ENCODE results near the gene HOXB3.
A peak's percentile ranks its signal among the peaks of the same experiment; 100 is the strongest.

The HOXB3 gene

DNA sequence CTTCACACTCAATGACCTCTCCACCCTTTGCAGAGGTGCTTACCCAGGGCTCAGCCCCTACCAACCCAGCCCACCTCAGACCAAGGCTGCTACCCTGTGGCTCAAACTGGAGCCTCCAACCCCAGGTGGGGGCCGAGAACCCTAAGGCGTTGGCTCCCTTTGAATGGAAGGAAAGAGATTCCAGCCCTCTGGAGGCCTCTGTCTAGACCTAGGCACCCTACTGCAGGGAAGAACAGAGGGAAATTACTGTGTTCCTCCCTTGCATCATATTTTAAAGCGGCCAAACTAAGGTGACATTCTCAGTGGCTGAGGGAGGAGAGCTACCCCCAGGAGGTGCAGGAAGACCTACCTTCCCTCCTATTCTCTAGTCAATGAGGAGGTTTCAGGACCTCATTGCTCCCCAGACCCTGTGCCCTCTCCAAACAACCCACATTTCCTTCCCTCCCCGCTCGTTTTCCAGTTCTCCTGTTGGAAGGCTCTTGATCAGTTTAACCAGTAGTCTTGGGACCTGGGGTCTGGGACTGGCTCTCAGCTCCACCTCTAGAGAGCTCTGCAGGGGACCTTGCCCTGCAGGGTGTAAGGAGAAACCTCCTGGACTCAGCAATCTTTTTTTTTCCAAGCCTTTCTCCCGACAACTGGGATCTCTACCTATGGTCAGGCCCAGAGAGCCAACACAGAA, 30.6 kb upstream of the HOXB3 start:
- H3K27ac ChIP-seq (ENCODE audit: low read depth, low read length, poor library complexity, severe bottlenecking): no peak overlapping the region

DNA sequence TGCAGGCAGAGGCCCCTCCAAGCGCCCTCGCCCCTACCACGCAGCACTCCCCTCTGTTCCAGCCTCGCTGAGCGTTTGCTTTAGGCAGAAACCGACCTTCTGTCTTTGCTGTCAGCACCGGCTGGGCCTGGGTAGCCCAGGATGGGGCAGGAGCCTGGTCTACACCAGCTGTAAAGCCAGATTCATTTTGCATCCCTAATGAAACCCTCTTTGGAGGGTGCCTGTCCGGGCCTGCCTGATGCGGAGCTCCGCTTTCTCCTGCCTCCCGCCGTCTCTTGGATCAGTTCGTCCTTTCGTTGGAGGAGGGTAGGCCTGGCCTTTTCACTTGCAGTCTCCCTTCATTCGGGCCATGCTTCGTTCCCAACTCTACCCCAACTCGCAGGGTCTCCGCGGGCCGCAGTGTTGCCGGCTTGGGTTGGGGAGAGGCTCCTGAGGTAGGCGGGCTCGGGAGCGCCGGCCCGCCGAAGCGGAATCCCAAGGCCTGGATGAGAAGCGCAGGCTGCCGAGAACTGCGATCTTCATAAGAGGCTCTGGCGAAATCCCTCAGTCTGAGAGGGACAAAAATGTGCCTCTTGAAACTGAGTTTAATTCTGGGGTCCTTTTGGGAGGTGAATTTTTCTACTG, 29.9 kb upstream of the HOXB3 start:
- H4K20me1 ChIP-seq (ENCODE audit: insufficient read depth, low read length): no peaks in the 10 kb centered on the region
- H3K4me2 ChIP-seq (ENCODE audit: low read length): no peak overlapping the region
- TF ChIP-seq, protein P1, sequence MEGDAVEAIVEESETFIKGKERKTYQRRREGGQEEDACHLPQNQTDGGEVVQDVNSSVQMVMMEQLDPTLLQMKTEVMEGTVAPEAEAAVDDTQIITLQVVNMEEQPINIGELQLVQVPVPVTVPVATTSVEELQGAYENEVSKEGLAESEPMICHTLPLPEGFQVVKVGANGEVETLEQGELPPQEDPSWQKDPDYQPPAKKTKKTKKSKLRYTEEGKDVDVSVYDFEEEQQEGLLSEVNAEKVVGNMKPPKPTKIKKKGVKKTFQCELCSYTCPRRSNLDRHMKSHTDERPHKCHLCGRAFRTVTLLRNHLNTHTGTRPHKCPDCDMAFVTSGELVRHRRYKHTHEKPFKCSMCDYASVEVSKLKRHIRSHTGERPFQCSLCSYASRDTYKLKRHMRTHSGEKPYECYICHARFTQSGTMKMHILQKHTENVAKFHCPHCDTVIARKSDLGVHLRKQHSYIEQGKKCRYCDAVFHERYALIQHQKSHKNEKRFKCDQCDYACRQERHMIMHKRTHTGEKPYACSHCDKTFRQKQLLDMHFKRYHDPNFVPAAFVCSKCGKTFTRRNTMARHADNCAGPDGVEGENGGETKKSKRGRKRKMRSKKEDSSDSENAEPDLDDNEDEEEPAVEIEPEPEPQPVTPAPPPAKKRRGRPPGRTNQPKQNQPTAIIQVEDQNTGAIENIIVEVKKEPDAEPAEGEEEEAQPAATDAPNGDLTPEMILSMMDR (IDR thresholded peaks at IDR 0.05; ENCODE audit: low read length): no peak
- TF ChIP-seq EZH2 (IDR thresholded peaks at IDR 0.05; ENCODE audit: borderline replicate concordance, low read length): no peak
- no peaks in the 10 kb centered on the region for H3K79me2 ChIP-seq (ENCODE audit: insufficient read depth, low read length)
- no peak overlapping the region for H3K4me3 ChIP-seq (ENCODE audit: low read depth, low read length, poor library complexity, severe bottlenecking)
- no peaks in the 10 kb centered on the region for H3K9me2 ChIP-seq (ENCODE audit: low read depth, low read length)
- H3K36me3 ChIP-seq (ENCODE audit: insufficient read depth, low read length): no peaks in the 10 kb centered on the region
- no peaks in the 10 kb centered on the region for H3K9me3 ChIP-seq (ENCODE audit: low read length)
- H3K9ac ChIP-seq (ENCODE audit: low read length): no peak overlapping the region
- H3K27me3 ChIP-seq (ENCODE audit: insufficient read depth, low read length): peaks cover 4% of the 10 kb centered on the region
- H3K27ac ChIP-seq (ENCODE audit: low read depth, low read length, poor library complexity, severe bottlenecking): no peak overlapping the region
- H3F3A ChIP-seq (ENCODE audit: insufficient read depth, low read length): no peaks in the 10 kb centered on the region
- no peaks in the 10 kb centered on the region for H3K4me1 ChIP-seq (ENCODE audit: insufficient read depth, low read length, severe bottlenecking)
- no peak overlapping the region for H2AFZ ChIP-seq (ENCODE audit: low read length)

More for the DNA sequence above, 30.6 kb upstream of the HOXB3 start:
- Histone ChIP-seq H3K4me3 (ENCODE audit: low read depth, low read length, poor library complexity, severe bottlenecking) (no peak overlapping the region), H3K4me2 (ENCODE audit: low read length) (no peak overlapping the region), H2AFZ (ENCODE audit: low read length) (no peak overlapping the region), H3K36me3 (ENCODE audit: insufficient read depth, low read length) (no peaks in the 10 kb centered on the region), H3F3A (ENCODE audit: insufficient read depth, low read length) (no peaks in the 10 kb centered on the region), H3K9ac (ENCODE audit: low read length) (no peak overlapping the region), H3K79me2 (ENCODE audit: insufficient read depth, low read length) (no peaks in the 10 kb centered on the region), H4K20me1 (ENCODE audit: insufficient read depth, low read length) (no peaks in the 10 kb centered on the region), H3K4me1 (ENCODE audit: insufficient read depth, low read length, severe bottlenecking) (no peaks in the 10 kb centered on the region), H3K9me2 (ENCODE audit: low read depth, low read length) (no peaks in the 10 kb centered on the region), H3K9me3 (ENCODE audit: low read length) (no peaks in the 10 kb centered on the region), H3K27me3 (ENCODE audit: insufficient read depth, low read length) (peaks cover 4% of the 10 kb centered on the region)
- no peak for TF ChIP-seq EZH2 (IDR thresholded peaks at IDR 0.05; ENCODE audit: borderline replicate concordance, low read length)
- TF ChIP-seq, protein P1 (IDR thresholded peaks at IDR 0.05; ENCODE audit: low read length): no peak

DNA sequence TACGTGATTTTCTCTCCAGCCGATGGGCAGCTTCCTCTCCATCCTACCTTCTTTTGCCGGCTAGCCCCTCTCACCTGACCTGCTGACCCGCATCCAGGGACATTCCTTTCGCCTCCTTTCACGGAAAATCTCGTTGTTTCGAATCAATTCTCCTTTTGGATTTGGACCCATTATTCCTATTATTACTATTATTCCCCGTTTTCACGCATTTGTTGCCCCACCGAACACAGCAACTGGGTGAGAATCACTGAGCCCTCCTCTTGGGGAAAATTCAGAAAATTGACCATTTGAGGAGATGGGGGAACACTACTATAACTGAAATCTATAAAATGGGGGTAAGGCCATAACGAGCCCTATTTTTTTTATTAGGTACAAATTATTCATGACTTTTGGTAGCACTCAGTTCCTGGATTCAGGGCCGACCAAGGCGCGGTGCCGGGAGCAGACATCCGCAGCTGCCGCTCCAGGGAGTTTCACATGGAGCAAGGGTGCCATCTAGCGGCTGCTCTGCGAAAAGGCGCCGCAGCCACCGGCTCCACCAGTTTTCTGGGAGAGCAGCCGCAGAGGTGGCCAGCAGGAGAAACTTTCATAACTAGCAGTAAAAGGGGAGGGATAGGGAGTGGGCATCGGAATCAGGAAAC, 28.3 kb upstream of the HOXB3 start:
- H3K4me2 ChIP-seq (ENCODE audit: low read length): no peak overlapping the region
- no peaks in the 10 kb centered on the region for H3K36me3 ChIP-seq (ENCODE audit: insufficient read depth, low read length)
- no peaks in the 10 kb centered on the region for H3K4me1 ChIP-seq (ENCODE audit: insufficient read depth, low read length, severe bottlenecking)
- no peak overlapping the region for H3K9ac ChIP-seq (ENCODE audit: low read length)
- no peak overlapping the region for H2AFZ ChIP-seq (ENCODE audit: low read length)
- no peak overlapping the region for H3K4me3 ChIP-seq (ENCODE audit: low read depth, low read length, poor library complexity, severe bottlenecking)
- no peaks in the 10 kb centered on the region for H3K9me2 ChIP-seq (ENCODE audit: low read depth, low read length)
- H3F3A ChIP-seq (ENCODE audit: insufficient read depth, low read length): no peaks in the 10 kb centered on the region
- peaks cover 4% of the 10 kb centered on the region for H3K27me3 ChIP-seq (ENCODE audit: insufficient read depth, low read length)
- H3K27ac ChIP-seq (ENCODE audit: low read depth, low read length, poor library complexity, severe bottlenecking): no peak overlapping the region
- H3K9me3 ChIP-seq (ENCODE audit: low read length): no peaks in the 10 kb centered on the region
- TF ChIP-seq, protein P1 (IDR thresholded peaks at IDR 0.05; ENCODE audit: low read length): peak; percentile 89
- TF ChIP-seq EZH2 (IDR thresholded peaks at IDR 0.05; ENCODE audit: borderline replicate concordance, low read length): no peak
- H4K20me1 ChIP-seq (ENCODE audit: insufficient read depth, low read length): no peaks in the 10 kb centered on the region
- H3K79me2 ChIP-seq (ENCODE audit: insufficient read depth, low read length): no peaks in the 10 kb centered on the region
